NCI-H526 (cell line): ENCODE data around the gene CATSPER1.

ENCODE experiments used
- DNase-seq, 2 experiments: peaks; one replicate each; lab custom pipeline; 2025; lab: John Stamatoyannopoulos, UW

The CATSPER1 gene

DNA sequence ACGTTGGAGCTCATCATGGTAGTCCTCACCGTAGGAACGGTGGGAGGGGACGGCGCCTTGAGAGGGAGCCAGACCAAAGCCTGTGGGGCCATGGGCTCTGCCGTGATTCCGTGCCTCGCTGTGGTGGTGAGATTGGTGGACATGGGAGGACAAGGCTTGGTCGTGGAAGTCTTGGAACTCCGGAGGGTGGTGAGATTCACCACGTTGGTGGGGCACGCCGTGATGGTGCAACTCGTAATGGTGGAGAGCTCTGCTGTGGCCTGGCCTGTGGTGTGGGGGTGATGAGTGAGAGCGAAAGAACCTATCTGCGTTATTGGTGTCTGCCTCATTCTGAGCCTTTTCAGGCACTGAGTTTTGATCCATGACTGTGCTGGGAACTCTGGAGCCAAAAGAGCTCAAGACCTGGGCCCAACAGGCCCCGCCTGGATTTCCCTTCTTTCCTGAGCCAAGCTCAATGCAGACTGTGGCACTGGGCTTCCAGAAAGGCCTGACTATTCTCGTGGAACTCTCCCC is at the start of gene CATSPER1:
CATSPER1 (minus strand) TSS at position 463 of the 513 bp plus-strand sequence; CDS start at position 363, 100 bp downstream.
- DNase-seq = no peak

DNA sequence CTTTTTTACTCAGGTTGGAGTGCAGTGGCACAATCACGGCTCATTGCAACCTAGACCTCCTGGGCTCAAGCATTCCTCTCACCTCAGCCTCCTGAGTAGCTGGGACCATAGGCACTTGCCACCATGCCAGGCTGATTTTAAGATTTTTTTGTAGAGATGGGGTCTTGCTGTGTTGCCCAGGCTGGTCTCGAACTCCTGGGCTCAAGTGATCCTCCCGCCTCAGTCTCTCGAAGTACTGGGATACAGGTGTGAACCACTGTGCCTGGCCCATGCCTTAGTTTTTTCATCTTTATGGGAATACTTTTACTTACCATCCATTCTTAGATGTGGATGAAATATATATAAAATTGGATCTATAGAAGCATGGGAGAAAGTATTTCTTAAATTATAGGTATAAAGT is 49.0 kb upstream of the CATSPER1 start:
- no peak for DNase-seq

DNA sequence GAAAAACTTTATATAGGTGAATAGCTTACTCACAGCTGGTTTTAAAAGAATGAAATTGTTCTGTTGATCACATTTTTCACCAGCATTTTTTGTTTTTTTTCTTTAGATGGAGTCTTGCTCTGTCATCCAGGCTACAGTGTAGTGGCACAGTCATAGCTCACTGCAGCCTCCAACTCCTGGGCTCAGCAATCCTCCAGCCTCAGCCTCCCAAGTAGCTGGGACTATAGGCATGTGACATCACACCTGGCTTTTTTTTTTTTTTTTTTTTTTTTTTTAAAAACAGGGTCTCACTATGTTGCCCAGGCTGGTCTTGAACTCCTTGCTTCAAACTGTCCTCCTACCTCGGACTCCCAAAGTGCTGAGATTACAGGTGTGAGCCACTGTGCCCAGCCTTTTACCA is 47.4 kb upstream of the CATSPER1 start:
- no peak for DNase-seq

GRCh38 chr11:66072518-66072917 is 46.2 kb upstream of the CATSPER1 start:
- no peak for DNase-seq

GRCh38 chr11:66072081-66072480 is 45.8 kb upstream of the CATSPER1 start:
- no peak for DNase-seq

DNA sequence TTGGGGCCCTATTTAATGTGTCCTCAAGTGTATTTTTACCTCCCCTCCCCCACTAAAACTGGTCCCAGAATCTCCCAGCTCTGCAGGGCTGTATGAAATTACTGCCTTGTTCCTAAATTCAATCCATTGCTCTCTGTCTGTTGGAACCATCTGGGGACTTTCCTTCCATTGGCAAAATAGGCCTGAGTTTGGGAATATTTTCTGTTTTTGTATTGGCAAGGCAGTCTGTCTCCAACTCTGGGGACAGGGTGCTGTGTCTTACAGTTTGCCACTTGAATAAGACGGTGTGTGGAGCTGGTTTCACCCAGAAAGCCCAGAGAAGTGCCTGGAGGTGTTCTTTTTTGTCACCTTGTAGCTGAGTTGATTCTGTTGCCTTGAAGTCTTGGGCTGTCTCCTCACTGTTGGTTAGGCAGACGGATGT is 45.1 kb upstream of the CATSPER1 start:
- DNase-seq = no peak

- peak in 1 of 2 experiments; percentile 75 for DNase-seq
Measured at GRCh38 chr11:66070604-66071380, 44.5 kb upstream of the CATSPER1 start.

DNA sequence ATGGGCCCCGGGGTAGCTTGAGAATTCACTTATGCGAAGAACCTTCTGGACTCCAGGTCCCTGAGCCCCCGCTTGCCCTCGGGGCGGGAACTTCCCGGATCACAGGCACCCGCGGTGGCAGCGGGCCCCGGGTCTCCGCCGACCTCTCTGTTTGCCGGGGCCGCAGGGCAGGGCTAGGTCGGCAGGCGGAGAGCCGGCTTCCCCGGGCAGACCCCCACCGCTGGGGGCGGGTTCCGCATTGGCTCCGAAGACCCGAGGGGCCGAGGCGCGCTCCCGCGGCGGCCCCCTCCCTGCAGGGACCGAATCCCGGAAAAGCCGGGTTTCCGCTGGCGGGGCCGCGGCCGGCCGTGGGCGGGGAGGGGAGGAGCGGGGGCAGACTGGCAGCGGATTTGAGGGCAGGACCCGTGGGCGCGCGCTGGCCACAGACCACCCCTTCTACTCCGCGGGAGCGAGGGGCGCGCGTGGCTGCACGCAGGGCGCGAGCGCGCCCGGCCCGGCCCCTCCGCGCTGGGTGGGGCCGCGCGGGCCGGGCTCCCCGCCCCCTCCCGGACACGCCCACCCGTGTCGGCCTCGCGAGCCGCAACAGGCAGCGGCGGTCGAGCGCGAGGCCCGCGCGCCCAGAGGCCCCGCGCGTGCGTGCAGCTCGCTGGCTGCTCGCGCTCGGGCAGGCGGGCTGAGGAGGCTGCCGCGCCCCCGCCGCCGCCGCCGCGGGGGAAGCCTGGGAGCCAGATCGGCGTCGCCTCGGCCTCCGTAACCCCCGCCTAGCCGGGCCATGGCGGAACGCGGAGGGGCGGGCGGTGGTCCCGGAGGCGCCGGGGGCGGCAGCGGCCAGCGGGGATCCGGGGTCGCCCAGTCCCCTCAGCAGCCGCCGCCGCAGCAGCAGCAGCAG is 43.7 kb upstream of the CATSPER1 start, which contains the start of gene PACS1:
PACS1 (plus strand) TSS at position 558 of the 889 bp plus-strand sequence; CDS start at position 773, 215 bp downstream.
- DNase-seq = peak in 1 of 2 experiments; percentile 83

- peak in 1 of 2 experiments; percentile 65 for DNase-seq
Measured at GRCh38 chr11:66068923-66069714, 42.8 kb upstream of the CATSPER1 start.

- DNase-seq = peak; percentile 60 to 90
Measured at GRCh38 chr11:66068154-66068821, 42.0 kb upstream of the CATSPER1 start.

- no peak for DNase-seq
Measured at GRCh38 chr11:66067640-66068039, 41.4 kb upstream of the CATSPER1 start.

DNA sequence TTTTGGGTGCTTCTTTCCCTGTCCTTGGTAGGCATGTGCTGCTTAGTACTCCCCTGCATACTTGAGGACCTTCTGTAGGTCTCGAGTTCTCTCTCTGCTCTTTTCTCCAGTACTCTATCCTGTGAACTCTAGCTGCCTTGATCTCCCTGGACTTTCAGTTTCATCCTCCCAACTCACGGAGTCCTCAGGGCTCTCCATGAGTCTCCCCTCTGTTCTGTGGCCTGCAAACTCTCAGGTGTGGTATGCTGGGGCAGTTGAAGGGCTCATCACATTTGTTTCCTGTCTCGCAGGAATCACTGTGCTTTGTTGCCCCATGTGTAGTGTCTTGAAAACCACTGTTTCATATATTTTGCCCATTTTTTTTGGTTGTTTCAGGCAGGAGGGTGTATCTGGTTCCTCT is 40.5 kb upstream of the CATSPER1 start:
- no peak for DNase-seq

GRCh38 chr11:66064571-66064970 is 38.3 kb upstream of the CATSPER1 start:
- DNase-seq = no peak

- DNase-seq = no peak
Measured at GRCh38 chr11:66063900-66064299, 37.6 kb upstream of the CATSPER1 start.

DNA sequence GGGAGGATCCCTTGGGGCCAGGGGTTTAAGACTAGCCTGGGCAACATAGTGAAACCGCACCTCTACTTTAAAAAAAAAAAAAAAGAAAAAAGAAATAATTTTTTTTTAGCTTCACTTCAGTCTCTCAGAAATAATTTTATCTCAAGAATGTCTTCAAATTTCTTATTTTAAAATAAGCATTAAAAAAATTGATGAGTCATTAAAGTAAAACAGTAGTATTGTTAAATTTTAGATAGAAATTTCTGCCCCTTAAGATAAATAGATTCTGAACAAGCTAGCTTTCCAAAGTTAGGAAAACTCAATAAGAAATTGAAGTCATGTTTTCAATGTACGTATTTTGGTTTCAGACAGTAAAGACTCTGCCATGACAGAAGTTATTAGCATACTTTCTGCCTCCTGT is 36.1 kb upstream of the CATSPER1 start:
- DNase-seq = no peak

- DNase-seq = peak in 1 of 2 experiments; percentile 24
Measured at GRCh38 chr11:66061268-66061667, 35.0 kb upstream of the CATSPER1 start.

GRCh38 chr11:66059966-66060680 is 33.8 kb upstream of the CATSPER1 start:
- DNase-seq = no peak

DNA sequence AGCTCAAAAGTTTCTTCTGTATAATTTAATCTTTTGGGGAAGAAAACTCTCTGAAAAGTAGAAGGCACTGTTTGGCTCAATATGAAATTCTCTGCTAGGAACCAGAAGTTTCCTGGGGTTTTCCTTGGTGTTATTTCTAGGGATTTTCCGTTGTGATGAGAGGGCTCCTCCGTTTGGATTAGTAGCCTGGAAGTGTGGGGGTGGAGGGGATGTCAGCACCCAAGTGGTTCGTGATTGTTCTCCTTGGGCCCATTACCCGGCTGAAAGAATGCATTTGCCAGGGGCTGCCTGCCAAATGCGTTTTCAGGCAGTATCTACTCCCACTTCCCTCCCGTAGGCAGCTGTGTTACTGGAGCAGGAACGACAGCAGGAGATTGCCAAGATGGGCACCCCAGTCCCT is 30.2 kb upstream of the CATSPER1 start:
- DNase-seq = no peak

- DNase-seq = no peak
Measured at GRCh38 chr11:66055021-66055420, 28.7 kb upstream of the CATSPER1 start.

GRCh38 chr11:66052664-66052982 is 26.3 kb upstream of the CATSPER1 start:
- no peak for DNase-seq
